GM10266 (cell line): ENCODE results near the gene TRMT61A.

Source experiments
- DNase-seq: peaks from one replicate; pipeline ENCODE4 v3.0.0; 2012; ENCODE audit errors: extremely low spot score
- TF ChIP-seq, protein P1 (sequence below): IDR thresholded peaks from 2 replicates; pipeline ENCODE4 v1.5.1; 2012; ENCODE audit warnings: mild to moderate bottlenecking, low read depth; ENCODE audit not compliant: control insufficient read depth, insufficient read depth; ENCODE audit errors: missing control alignments

TRMT61A gene

GRCh38 chr14:103568952-103569351 lies 40.0 kb downstream of the TRMT61A start:
- no peak for DNase-seq
- TF ChIP-seq, protein P1, sequence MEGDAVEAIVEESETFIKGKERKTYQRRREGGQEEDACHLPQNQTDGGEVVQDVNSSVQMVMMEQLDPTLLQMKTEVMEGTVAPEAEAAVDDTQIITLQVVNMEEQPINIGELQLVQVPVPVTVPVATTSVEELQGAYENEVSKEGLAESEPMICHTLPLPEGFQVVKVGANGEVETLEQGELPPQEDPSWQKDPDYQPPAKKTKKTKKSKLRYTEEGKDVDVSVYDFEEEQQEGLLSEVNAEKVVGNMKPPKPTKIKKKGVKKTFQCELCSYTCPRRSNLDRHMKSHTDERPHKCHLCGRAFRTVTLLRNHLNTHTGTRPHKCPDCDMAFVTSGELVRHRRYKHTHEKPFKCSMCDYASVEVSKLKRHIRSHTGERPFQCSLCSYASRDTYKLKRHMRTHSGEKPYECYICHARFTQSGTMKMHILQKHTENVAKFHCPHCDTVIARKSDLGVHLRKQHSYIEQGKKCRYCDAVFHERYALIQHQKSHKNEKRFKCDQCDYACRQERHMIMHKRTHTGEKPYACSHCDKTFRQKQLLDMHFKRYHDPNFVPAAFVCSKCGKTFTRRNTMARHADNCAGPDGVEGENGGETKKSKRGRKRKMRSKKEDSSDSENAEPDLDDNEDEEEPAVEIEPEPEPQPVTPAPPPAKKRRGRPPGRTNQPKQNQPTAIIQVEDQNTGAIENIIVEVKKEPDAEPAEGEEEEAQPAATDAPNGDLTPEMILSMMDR = no peak

DNA sequence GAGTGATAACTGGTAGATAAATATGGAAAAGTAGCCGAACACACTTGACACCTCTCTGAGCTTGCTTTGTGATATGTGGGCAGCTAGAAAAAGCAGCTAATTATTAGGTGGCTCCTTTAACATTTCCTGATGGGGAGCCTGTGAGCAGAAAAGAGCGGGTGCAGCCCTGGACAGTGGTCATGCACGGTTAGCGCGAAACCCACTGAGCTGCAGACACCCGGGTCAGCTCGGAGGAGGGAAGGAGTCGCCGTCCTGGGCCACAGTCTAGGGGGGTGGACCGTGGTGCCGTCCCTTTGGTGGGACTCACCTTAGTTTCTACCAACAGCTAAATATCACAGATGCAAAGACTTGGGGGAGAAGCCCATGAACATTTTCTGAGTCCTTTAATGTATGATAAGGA lies 40.4 kb downstream of the TRMT61A start:
- TF ChIP-seq, protein P1 = no peak

GRCh38 chr14:103574104-103574503 lies 45.1 kb downstream of the TRMT61A start:
- no peak for DNase-seq
- TF ChIP-seq, protein P1 = no peak

More for the DNA sequence above, 40.4 kb downstream of the TRMT61A start:
- DNase-seq = no peak

- no peak for DNase-seq
- TF ChIP-seq, protein P1 = no peak
Observed at GRCh38 chr14:103574707-103575285, 45.8 kb downstream of the TRMT61A start.

DNA sequence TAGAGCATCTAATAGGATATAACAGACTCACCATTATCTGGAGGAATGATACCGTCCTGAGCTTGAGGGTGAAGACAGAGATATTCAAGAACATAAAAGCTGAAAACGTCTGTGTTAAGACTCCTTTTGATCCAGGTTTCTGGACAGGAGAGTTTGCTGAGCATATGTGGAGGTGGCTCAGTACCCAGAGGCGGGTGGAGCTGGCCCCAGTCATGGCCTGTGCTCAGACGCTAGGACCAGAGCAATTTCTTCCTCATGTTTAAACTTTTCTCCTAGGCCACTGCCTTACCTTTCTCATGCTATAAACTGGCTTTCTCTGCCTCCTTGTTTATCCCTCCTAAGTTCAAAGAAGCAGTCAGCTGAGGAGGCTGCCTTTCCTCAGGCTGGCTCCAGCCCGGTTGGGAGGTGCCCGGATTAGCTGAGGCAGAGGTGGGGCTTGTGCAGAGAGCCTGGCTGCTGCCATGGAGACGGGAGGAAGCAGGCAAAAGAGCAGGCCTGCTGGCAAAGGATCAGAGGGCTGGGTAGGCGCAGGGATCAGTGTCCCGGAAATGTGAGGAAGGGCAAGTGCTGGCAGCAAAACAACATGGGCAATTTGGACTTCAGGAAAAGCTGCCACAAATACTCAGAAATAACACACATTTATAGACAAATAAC lies 47.5 kb downstream of the TRMT61A start:
- TF ChIP-seq, protein P1 = no peak
- DNase-seq = no peak

DNA sequence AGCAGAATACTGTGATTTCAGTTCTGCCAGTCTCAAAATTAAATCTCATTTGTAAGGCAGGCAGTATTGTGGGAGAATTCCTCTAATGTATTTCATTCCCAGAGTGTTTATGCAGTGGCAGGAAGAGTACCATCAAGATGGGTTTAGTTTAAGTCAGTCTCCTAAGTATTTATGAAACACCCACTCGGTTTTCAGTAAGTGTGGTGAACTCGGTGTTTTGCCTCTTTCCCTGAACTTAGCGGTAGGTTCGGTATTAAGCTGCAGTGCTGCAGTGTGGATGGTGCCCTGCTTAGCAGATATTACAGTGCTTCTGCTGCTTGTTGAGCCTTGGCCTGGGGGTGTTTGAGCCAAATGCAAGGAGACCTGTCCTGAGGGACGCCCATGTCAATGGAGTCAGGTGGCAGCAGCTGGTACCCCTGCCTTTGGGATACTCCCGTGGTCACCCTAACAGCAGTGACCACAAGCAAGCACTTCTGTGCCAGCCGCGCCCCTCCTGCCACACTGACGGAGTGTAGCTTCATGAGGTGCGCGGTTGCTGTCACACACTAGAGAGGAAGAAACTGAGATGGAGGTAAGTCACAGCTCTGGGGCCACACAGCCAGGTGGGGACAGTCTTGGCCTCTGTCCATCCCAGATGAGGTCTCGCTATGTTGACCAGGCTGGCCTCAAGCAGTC lies 49.5 kb downstream of the TRMT61A start:
- TF ChIP-seq, protein P1 = no peak
- no peak for DNase-seq

DNA sequence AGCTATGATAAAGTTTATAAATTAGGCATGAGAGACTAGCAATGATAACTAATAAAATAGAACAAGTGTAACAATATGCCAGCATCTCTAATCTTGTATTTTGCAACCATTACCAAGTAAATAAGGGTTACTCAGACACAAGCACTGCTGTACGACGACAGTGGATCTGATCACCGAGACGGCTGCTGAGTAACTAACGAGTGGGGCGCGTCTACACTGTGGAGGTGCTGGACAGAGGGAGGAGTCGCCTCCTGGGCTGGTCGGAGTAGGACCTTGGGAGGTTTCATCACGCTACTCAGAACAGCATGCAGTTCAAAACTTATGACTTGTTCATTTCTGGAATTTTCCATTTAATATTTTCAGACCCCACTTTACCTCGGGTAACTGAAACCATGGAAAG lies 52.2 kb downstream of the TRMT61A start:
- DNase-seq = no peak
- TF ChIP-seq, protein P1 = no peak
